Vagina (tissue), 2 donors: ENCODE measurements around the gene LRRFIP1. TPM values are rescaled to one million over a fixed set of nuclear protein-coding genes. Genes with fewer than 3 reads are reported as not detected.

Experiments used
- DNase-seq, 2 donors: peaks; one replicate each; pipeline ENCODE4 v3.0.0-alpha.2; 2017; ENCODE audit errors: extremely low spot score in 2 of 2
- H3K27ac ChIP-seq: fragments of 200-600 bp; sonication (generic); one replicate; pipeline ENCODE4 v1.5.1; 2019
- H3K27me3 ChIP-seq: fragments of 200-600 bp; sonication (generic); one replicate; pipeline ENCODE4 v1.5.1; 2019
- H3K36me3 ChIP-seq, 2 donors: fragments of 200-600 bp; sonication (generic); one replicate each; pipeline ENCODE4 v1.5.1; 2017 to 2019
- H3K4me1 ChIP-seq: fragments of 200-600 bp; sonication (generic); one replicate; pipeline ENCODE4 v1.5.1; 2019
- H3K4me3 ChIP-seq, 2 donors: fragments of 200-600 bp; sonication (generic); 1 replicate in 1 of 2; 2 replicates in 1 of 2; pipeline ENCODE4 v1.5.1; 2016 to 2019
- H3K9me3 ChIP-seq: fragments of 200-600 bp; sonication (generic); one replicate; pipeline ENCODE4 v1.5.1; 2019
- POLR2A ChIP-seq, 2 donors: fragments of 450-650 bp; IDR thresholded peaks; one replicate each; pipeline ENCODE4 v1.6.1; 2017; ENCODE audit warnings: antibody characterized with exemption in 2 of 2, mild to moderate bottlenecking in 2 of 2, moderate library complexity in 2 of 2
- POLR2AphosphoS5 ChIP-seq, 2 donors: sonication (generic); formaldehyde crosslinking; IDR thresholded peaks; one replicate each; pipeline ENCODE4 v1.9.0; 2017; ENCODE audit warnings: antibody characterized with exemption in 2 of 2, mild to moderate bottlenecking in 2 of 2, low read depth in 1 of 2; ENCODE audit not compliant: insufficient read depth in 1 of 2
- intact Hi-C: fragments of 100-400 bp; cut with DNase I; formaldehyde crosslinking; loops from one replicate; pipeline ENCODE4 v1.15.1; 2023
- total RNA-seq: library from RNA; depleted of rRNA; stranded (reverse); fragments of >200 nt; gene quantifications from one replicate; pipeline ENCODE4 v1.2.3, GENCODE V29; 2016
- TF ChIP-seq, protein P1 (sequence below), 3 experiments: fragments of 450-650 bp in 2 of 3; fragments of 200-600 bp in 1 of 3; sonication (generic) in 1 of 3; IDR thresholded peaks; one replicate each; pipeline ENCODE4 v1.5.1; 2017 to 2019; ENCODE audit warnings: antibody characterized with exemption in 3 of 3, mild to moderate bottlenecking in 2 of 3, moderate library complexity in 2 of 3

The LRRFIP1 gene
- total RNA-seq, 1 donor from 2014 or later = 132 TPM

DNA sequence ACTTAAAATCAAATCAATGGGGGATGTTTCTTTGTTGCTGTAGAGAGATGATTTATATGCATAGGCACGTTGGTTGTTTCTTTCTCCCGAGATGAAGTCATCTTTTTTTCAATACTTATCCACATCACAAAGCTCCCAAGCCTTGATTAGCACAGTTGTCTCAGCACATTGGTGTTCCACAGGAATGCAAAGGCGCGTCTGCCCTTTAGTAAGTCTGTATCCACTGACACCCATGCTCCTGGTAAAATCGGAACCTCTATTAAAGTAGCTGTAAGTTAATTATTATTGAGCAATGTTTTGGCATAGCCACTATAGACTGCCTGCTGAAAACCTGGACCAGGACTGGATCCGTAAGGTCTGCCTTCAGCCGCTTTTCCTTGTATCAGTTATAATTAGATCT is 93.6 kb downstream of the LRRFIP1 start:
- TF ChIP-seq, protein P1, sequence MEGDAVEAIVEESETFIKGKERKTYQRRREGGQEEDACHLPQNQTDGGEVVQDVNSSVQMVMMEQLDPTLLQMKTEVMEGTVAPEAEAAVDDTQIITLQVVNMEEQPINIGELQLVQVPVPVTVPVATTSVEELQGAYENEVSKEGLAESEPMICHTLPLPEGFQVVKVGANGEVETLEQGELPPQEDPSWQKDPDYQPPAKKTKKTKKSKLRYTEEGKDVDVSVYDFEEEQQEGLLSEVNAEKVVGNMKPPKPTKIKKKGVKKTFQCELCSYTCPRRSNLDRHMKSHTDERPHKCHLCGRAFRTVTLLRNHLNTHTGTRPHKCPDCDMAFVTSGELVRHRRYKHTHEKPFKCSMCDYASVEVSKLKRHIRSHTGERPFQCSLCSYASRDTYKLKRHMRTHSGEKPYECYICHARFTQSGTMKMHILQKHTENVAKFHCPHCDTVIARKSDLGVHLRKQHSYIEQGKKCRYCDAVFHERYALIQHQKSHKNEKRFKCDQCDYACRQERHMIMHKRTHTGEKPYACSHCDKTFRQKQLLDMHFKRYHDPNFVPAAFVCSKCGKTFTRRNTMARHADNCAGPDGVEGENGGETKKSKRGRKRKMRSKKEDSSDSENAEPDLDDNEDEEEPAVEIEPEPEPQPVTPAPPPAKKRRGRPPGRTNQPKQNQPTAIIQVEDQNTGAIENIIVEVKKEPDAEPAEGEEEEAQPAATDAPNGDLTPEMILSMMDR (IDR thresholded peaks at IDR 0.05) = no peak
- TF ChIP-seq POLR2A (IDR thresholded peaks at IDR 0.05) (no peak), POLR2AphosphoS5 (IDR thresholded peaks at IDR 0.05; ENCODE audit: insufficient read depth in 1 of 2, low read depth in 1 of 2) (no peak)
- peaks cover 30% of the 10 kb centered on the region for H3K4me1 ChIP-seq
- DNase-seq = no peak
- H3K27me3 ChIP-seq = no peaks in the 10 kb centered on the region
- H3K27ac ChIP-seq = no peak overlapping the region
- no peaks in the 10 kb centered on the region for H3K9me3 ChIP-seq
- no peak overlapping the region for H3K4me3 ChIP-seq
- intact Hi-C loops = no loop called here
- no peaks in the 10 kb centered on the region for H3K36me3 ChIP-seq

DNA sequence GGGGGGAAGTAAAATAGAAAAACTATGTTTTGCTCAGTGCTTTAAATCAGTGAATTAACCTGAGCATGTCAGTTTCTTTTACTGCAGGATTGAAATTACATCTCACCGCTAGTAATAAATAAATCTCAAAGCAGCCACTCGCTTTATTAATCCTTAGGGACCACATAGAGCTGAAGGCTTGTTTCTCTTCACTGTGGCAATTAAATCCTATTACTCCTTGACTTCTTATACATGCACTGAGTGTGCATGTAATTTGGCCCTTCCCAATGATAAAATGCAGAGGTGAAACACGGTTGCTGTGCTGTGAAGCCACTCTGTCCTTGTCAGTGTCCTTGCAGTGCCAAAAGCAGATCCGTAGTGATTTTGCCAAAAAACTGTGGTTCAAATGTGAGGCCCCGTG is 94.1 kb downstream of the LRRFIP1 start:
- peaks cover 34% of the 10 kb centered on the region for H3K4me1 ChIP-seq
- no peaks in the 10 kb centered on the region for H3K36me3 ChIP-seq
- H3K9me3 ChIP-seq = no peaks in the 10 kb centered on the region
- H3K4me3 ChIP-seq = no peak overlapping the region
- TF ChIP-seq, protein P1 (IDR thresholded peaks at IDR 0.05) = no peak
- TF ChIP-seq POLR2A (IDR thresholded peaks at IDR 0.05) = no peak
- no peak for TF ChIP-seq POLR2AphosphoS5 (IDR thresholded peaks at IDR 0.05; ENCODE audit: insufficient read depth in 1 of 2, low read depth in 1 of 2)
- intact Hi-C loops = no loop called here
- no peaks in the 10 kb centered on the region for H3K27me3 ChIP-seq
- no peak overlapping the region for H3K27ac ChIP-seq
- no peak for DNase-seq

DNA sequence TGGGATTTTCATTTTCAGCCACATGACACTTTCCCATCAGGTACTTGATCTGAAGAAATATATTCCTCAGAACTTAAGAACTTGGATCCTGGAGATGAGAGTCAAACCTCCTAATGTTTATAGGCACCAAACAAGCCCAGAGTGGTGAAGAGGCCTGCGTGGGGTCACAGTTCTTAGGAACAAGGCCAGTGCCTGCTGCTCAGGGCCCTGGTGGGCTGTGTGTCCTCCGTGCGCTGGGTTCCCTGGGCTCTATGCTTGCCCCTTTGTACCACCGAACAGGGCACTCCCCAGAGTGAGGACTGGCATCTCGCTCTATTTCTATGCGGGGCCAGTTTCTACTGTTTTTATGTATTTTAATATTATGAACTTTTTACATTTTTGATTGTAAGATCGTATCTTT is 95.2 kb downstream of the LRRFIP1 start:
- no peak overlapping the region for H3K27ac ChIP-seq

GRCh38 chr2:237723023-237723422 is 95.6 kb downstream of the LRRFIP1 start:
- intact Hi-C loops = no loop called here
- Histone ChIP-seq H3K4me1 (peaks cover 49% of the 10 kb centered on the region), H3K36me3 (no peaks in the 10 kb centered on the region), H3K9me3 (no peaks in the 10 kb centered on the region), H3K27me3 (no peaks in the 10 kb centered on the region), H3K27ac (no peak overlapping the region), H3K4me3 (no peak overlapping the region)
- no peak for DNase-seq
- no peak for TF ChIP-seq POLR2A (IDR thresholded peaks at IDR 0.05)
- TF ChIP-seq, protein P1 (IDR thresholded peaks at IDR 0.05) = no peak
- no peak for TF ChIP-seq POLR2AphosphoS5 (IDR thresholded peaks at IDR 0.05; ENCODE audit: insufficient read depth in 1 of 2, low read depth in 1 of 2)

More for the DNA sequence above, 95.2 kb downstream of the LRRFIP1 start:
- H3K4me1 ChIP-seq = peaks cover 46% of the 10 kb centered on the region
- no peaks in the 10 kb centered on the region for H3K9me3 ChIP-seq
- no peaks in the 10 kb centered on the region for H3K36me3 ChIP-seq
- no peaks in the 10 kb centered on the region for H3K27me3 ChIP-seq
- TF ChIP-seq, protein P1 (IDR thresholded peaks at IDR 0.05) = no peak
- no peak for TF ChIP-seq POLR2A (IDR thresholded peaks at IDR 0.05)
- intact Hi-C loops = no loop called here
- DNase-seq = no peak
- no peak overlapping the region for H3K4me3 ChIP-seq

DNA sequence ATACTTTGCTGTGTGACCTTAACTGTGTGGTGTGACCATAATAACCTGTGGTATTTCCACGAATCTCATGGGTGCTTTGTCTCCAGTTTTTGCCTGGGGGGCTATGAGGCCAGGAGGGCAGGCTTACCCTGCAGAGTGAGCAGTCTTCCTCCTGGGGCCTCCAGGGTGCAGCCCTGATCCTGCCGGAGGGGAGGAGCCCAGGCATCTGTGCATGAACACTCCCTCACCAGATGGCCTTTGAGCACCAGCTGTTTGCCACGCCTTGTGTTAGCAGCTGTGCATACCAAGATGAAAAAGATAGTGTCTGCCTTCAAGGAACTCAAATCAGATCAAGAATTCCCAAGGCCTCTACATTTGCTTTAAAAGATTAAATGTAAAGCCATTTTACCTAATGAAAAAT is 96.2 kb downstream of the LRRFIP1 start:
- Histone ChIP-seq H3K9me3 (no peaks in the 10 kb centered on the region), H3K27me3 (no peaks in the 10 kb centered on the region), H3K4me3 (no peak overlapping the region), H3K36me3 (no peaks in the 10 kb centered on the region), H3K27ac (no peak overlapping the region), H3K4me1 (peaks cover 54% of the 10 kb centered on the region)
- DNase-seq = peak; percentile 40 to 67
- intact Hi-C loops = no loop called here
- TF ChIP-seq, protein P1 (IDR thresholded peaks at IDR 0.05) = no peak
- no peak for TF ChIP-seq POLR2AphosphoS5 (IDR thresholded peaks at IDR 0.05; ENCODE audit: insufficient read depth in 1 of 2, low read depth in 1 of 2)
- TF ChIP-seq POLR2A (IDR thresholded peaks at IDR 0.05) = no peak
